22Rv1 (cell line): ENCODE measurements around the gene AMBRA1.
A peak's percentile ranks its signal among the peaks of the same experiment; 100 is the strongest.

Source experiments
- H3K27ac ChIP-seq: fragments of 450-650 bp; 2 replicates; pipeline ENCODE4 v1.5.1; 2017
- CTCF ChIP-seq: fragments of 450-650 bp; IDR thresholded peaks from 2 replicates; pipeline ENCODE4 v1.5.1; 2017; ENCODE audit warnings: mild to moderate bottlenecking
- ZFX ChIP-seq: fragments of 450-650 bp; IDR thresholded peaks from 2 replicates; pipeline ENCODE4 v1.6.1; 2017; ENCODE audit warnings: antibody characterized with exemption, borderline replicate concordance

The AMBRA1 gene

DNA sequence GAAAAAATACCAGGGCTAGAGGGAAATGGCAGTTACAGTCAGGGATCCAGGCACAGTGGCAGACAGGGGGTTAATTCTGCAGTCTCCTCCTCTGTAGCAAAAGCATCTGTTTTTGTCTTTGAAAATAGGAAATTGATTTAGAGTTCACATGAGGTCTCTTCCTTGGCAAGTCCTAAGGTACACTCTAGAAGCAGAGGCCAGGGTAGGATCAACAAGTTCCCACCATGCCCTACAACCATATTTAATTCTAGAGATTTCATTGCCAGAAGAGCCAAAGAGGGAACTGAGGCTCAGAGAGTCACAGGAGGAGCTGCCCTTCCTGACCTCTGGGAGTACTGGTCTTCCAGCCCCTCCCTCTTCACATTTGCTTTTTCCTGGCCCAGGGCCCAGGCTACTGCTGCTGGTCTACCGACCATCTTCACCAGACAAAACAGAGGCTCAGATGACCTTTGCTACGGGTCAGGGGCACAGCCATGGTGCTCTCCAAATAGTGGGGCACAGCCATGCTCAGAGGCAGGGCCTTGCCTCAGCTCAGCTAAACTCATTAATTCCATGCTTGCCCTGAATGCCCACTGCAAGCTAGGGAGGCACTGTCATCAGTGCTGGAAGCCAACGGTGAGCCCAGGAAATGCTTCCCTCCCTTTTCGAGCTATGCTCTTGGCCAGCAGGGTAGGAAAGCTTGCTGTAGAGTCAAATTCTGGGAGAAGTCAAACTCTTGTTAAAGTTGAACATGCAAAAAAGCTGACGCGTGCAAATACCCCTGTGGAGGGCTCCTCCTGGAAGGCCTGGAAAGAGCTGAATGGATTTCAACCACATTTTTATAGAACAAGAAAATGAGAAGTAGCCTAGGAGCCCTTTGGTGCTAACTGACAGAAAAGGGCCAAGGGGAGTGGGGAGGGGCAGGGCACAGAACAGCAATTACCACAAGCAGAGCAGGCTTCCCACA is 190.6 kb downstream of the AMBRA1 start:
- H3K27ac ChIP-seq: no peak overlapping the region
- TF ChIP-seq CTCF (no peak), ZFX (no peak)

GRCh38 chr11:46397526-46397925 is 196.3 kb downstream of the AMBRA1 start:
- TF ChIP-seq ZFX (no peak), CTCF (no peak)
- no peak overlapping the region for H3K27ac ChIP-seq

- TF ChIP-seq ZFX (no peak), CTCF (no peak)
- no peak overlapping the region for H3K27ac ChIP-seq
These were observed 200.1 kb downstream of the AMBRA1 start for GRCh38 chr11:46393759-46394158.

- no peak overlapping the region for H3K27ac ChIP-seq
- TF ChIP-seq CTCF: no peak
- no peak for TF ChIP-seq ZFX
These were observed 200.6 kb downstream of the AMBRA1 start for GRCh38 chr11:46393231-46393616.

- H3K27ac ChIP-seq: no peak overlapping the region
- no peak for TF ChIP-seq ZFX
- TF ChIP-seq CTCF: no peak
These were observed 201.2 kb downstream of the AMBRA1 start for GRCh38 chr11:46392421-46393230.

- H3K27ac ChIP-seq: no peak within 1 kb of the TSS
- TF ChIP-seq ZFX (no peak), CTCF (peak; percentile 69)
These were observed 202.0 kb downstream of the AMBRA1 start, which contains the start of gene CHRM4 for GRCh38 chr11:46391578-46392420. CHRM4 (minus strand) TSS chr11:46391776; CDS start chr11:46386557, 5,219 bp downstream.
